H9 (cell line): Measurements from ENCODE around the gene RPS10. TPM values are rescaled to one million over a fixed set of nuclear protein-coding genes. Genes with fewer than 3 reads are reported as not detected.

Experiments
- DNase-seq: peaks from one replicate; pipeline ENCODE4 v3.0.0-alpha.2; 2017
- H2AFZ ChIP-seq: one replicate; pipeline ENCODE4 v1.6.1; 2013; ENCODE audit warnings: mild to moderate bottlenecking, low read length, control low read depth, moderate library complexity
- H2AK5ac ChIP-seq: 2 replicates; pipeline ENCODE4 v1.6.1; 2013; ENCODE audit warnings: low read length, control low read depth, mixed read lengths; ENCODE audit not compliant: insufficient read length
- H2BK120ac ChIP-seq: one replicate; pipeline ENCODE4 v1.6.1; 2013; ENCODE audit warnings: low read depth, mild to moderate bottlenecking, low read length, control low read depth, inconsistent platforms; ENCODE audit not compliant: poor library complexity, severe bottlenecking
- H2BK12ac ChIP-seq: 2 replicates; pipeline ENCODE4 v1.6.1; 2013; ENCODE audit warnings: low read length, control low read depth, mixed read lengths, low read depth; ENCODE audit not compliant: insufficient read length
- H2BK15ac ChIP-seq: 2 replicates; pipeline ENCODE4 v1.6.1; 2013; ENCODE audit warnings: low read depth, low read length, control low read depth
- H2BK20ac ChIP-seq: one replicate; pipeline ENCODE4 v1.6.1; 2013; ENCODE audit warnings: low read depth, mild to moderate bottlenecking, low read length, control low read depth, inconsistent platforms; ENCODE audit not compliant: poor library complexity, severe bottlenecking
- H2BK5ac ChIP-seq: 2 replicates; pipeline ENCODE4 v1.6.1; 2013; ENCODE audit warnings: low read length, control low read depth, mixed read lengths; ENCODE audit not compliant: insufficient read length
- H3K14ac ChIP-seq: 2 replicates; pipeline ENCODE4 v1.6.1; 2013; ENCODE audit warnings: low read length, control low read depth; ENCODE audit not compliant: insufficient read depth
- H3K18ac ChIP-seq: 2 replicates; pipeline ENCODE4 v1.6.1; 2013; ENCODE audit warnings: low read depth, mild to moderate bottlenecking, mixed read lengths, low read length, control low read depth; ENCODE audit not compliant: insufficient read length
- H3K23ac ChIP-seq: 2 replicates; pipeline ENCODE4 v1.6.1; 2013; ENCODE audit warnings: low read length, control low read depth, mixed read lengths, low read depth; ENCODE audit not compliant: insufficient read length
- H3K23me2 ChIP-seq: 2 replicates; pipeline ENCODE4 v1.6.1; 2013; ENCODE audit warnings: low read depth, mild to moderate bottlenecking, mixed read lengths, low read length, control low read depth; ENCODE audit not compliant: insufficient read length, poor library complexity, severe bottlenecking
- H3K27ac ChIP-seq: 2 replicates; pipeline ENCODE4 v1.5.1; 2013; ENCODE audit warnings: low read length, control low read depth, mixed read lengths, low read depth; ENCODE audit not compliant: insufficient read length
- H3K27me3 ChIP-seq: 2 replicates; pipeline ENCODE4 v1.6.1; 2013; ENCODE audit warnings: low read length, control low read depth, inconsistent platforms; ENCODE audit not compliant: insufficient read depth
- H3K4ac ChIP-seq: 2 replicates; pipeline ENCODE4 v1.6.1; 2013; ENCODE audit warnings: low read depth, mild to moderate bottlenecking, control low read depth, inconsistent platforms, low read length, moderate library complexity
- H3K4me1 ChIP-seq: 2 replicates; pipeline ENCODE4 v1.6.1; 2013; ENCODE audit warnings: low read length, control low read depth, inconsistent platforms; ENCODE audit not compliant: insufficient read depth
- H3K4me2 ChIP-seq: 2 replicates; pipeline ENCODE4 v1.6.1; 2013; ENCODE audit warnings: low read length, control low read depth, mixed read lengths; ENCODE audit not compliant: insufficient read length, insufficient read depth
- H3K56ac ChIP-seq: 2 replicates; pipeline ENCODE4 v1.6.1; 2013; ENCODE audit warnings: low read depth, mild to moderate bottlenecking, mixed read lengths, low read length, control low read depth; ENCODE audit not compliant: insufficient read length
- H3K79me1 ChIP-seq: 2 replicates; pipeline ENCODE4 v1.6.1; 2013; ENCODE audit warnings: low read depth, mild to moderate bottlenecking, moderate library complexity, low read length, control low read depth, inconsistent platforms; ENCODE audit not compliant: insufficient read depth, poor library complexity, severe bottlenecking
- H3K79me2 ChIP-seq: 2 replicates; pipeline ENCODE4 v1.6.1; 2013; ENCODE audit warnings: low read length, control low read depth, inconsistent platforms; ENCODE audit not compliant: insufficient read depth
- H3K9ac ChIP-seq: 2 replicates; pipeline ENCODE4 v1.6.1; 2013; ENCODE audit warnings: low read length, control low read depth, mixed read lengths; ENCODE audit not compliant: insufficient read length; ENCODE audit errors: extremely low read depth
- H3K9me3 ChIP-seq: one replicate; pipeline ENCODE4 v1.6.1; 2013; ENCODE audit warnings: low read depth, low read length, inconsistent platforms; ENCODE audit not compliant: control insufficient read depth
- H3T11ph ChIP-seq: one replicate; pipeline ENCODE4 v1.6.1; 2013; ENCODE audit warnings: mild to moderate bottlenecking, low read length, control low read depth, inconsistent platforms
- H4K20me1 ChIP-seq: one replicate; pipeline ENCODE4 v1.6.1; 2013; ENCODE audit not compliant: control insufficient read depth, insufficient read length, insufficient read depth
- H4K5ac ChIP-seq: 2 replicates; pipeline ENCODE4 v1.6.1; 2013; ENCODE audit warnings: low read depth, mild to moderate bottlenecking, mixed read lengths, low read length, control low read depth; ENCODE audit not compliant: insufficient read length
- H4K8ac ChIP-seq: replicated peaks from 2 replicates; pipeline ENCODE4 v1.6.1; 2013; ENCODE audit warnings: low read length, control low read depth, mixed read lengths, low read depth; ENCODE audit not compliant: insufficient read length
- H4K91ac ChIP-seq: 2 replicates; pipeline ENCODE4 v1.6.1; 2013; ENCODE audit warnings: low read depth, mild to moderate bottlenecking, moderate library complexity, mixed read lengths, low read length, control low read depth; ENCODE audit not compliant: insufficient read length
- H3K27ac Mint-ChIP-seq, 3 experiments: 2 replicates in 2 of 3; 3 replicates in 1 of 3; pipeline ENCODE4 v1.8.0; 2020 to 2021; ENCODE audit warnings: mixed read lengths in 3 of 3, mild to moderate bottlenecking in 1 of 3, moderate library complexity in 1 of 3
- H3K27me3 Mint-ChIP-seq: 2 replicates; pipeline ENCODE4 v1.8.0; 2021; ENCODE audit warnings: low read depth, mild to moderate bottlenecking, moderate library complexity, mixed read lengths
- H3K36me3 Mint-ChIP-seq, 3 experiments: 2 replicates in 2 of 3; 3 replicates in 1 of 3; pipeline ENCODE4 v1.8.0; 2020 to 2021; ENCODE audit warnings: low read depth in 3 of 3, mixed read lengths in 3 of 3; ENCODE audit not compliant: insufficient read depth in 1 of 3
- H3K4me1 Mint-ChIP-seq, 2 experiments: 2 replicates each; pipeline ENCODE4 v1.8.0; 2020; ENCODE audit warnings: mixed read lengths in 2 of 2
- H3K4me3 Mint-ChIP-seq, 2 experiments: 2 replicates in 1 of 2; 3 replicates in 1 of 2; pipeline ENCODE4 v1.8.0; 2020 to 2021; ENCODE audit warnings: mild to moderate bottlenecking in 2 of 2, mixed read lengths in 2 of 2, moderate library complexity in 1 of 2
- H3K9me3 Mint-ChIP-seq, 2 experiments: 2 replicates in 1 of 2; 3 replicates in 1 of 2; pipeline ENCODE4 v1.8.0; 2020; ENCODE audit warnings: mild to moderate bottlenecking in 2 of 2, mixed read lengths in 2 of 2, moderate library complexity in 1 of 2
- WGBS: extraction: QIAGEN DNeasy Blood & Tissue Kit; methylation state at CpG from one replicate; pipeline ENCODE4 v1.1.7; 2013; ENCODE audit warnings: missing lambda C conversion rate, low lambda C conversion rate, mixed read lengths; ENCODE audit not compliant: insufficient read length; ENCODE audit errors: extremely low coverage; 5-methylcytosine and 5-hydroxymethylcytosine counted together
- total RNA-seq: library from RNA; stranded (reverse); gene quantifications from 2 replicates; pipeline ENCODE4 v1.2.1, GENCODE V29; 2021
- TF ChIP-seq, protein P1 (sequence below): fragments of 200-600 bp; sonication (generic); conservative IDR thresholded peaks from 3 replicates; pipeline ENCODE4 v1.8.0; 2021; ENCODE audit warnings: antibody characterized with exemption, mild to moderate bottlenecking

RPS10 gene
- total RNA-seq, 1 experiment from 2014 or later: 2,330 TPM

DNA sequence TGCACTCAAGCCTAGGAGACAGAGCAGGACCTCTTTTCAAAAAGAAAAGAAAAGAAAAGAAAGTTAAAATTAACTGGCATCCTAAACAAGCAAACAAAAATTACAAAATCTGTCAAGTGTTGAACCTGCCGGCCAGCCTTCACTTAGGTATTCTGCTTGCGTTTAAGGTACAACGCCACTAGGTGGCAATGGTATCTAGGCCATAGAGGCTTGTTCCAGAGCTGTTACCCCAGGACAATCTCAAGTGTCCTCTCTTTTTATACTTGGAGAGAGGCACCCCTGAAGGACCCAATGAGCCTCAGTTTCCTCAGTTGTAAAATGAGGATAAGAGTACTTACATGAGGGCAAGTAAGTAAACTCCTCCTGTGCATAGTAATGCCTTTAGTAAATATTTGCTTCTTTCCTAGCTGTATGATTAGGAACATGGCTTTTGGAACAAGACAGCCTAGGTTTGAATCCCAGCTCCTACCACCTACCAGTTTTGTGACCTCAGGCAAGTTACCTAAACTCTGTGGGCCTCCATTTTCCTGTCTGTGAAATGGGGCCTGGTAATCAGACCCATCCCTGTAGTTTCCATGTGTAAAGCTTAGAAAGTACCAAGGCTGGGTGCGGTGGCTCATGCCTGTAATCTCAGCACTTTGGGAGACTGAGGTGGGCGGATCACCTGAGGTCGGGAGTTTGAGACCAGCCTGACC lies 34.2 kb upstream of the RPS10 start:
- H3K23ac ChIP-seq: no peak overlapping the region
- no peaks in the 10 kb centered on the region for H3K23me2 ChIP-seq
- H3T11ph ChIP-seq: no peak overlapping the region
- no peaks in the 10 kb centered on the region for H3K4me1 ChIP-seq
- Mint-ChIP-seq H3K9me3 (no peaks in the 10 kb centered on the region), H3K27ac (no peak overlapping the region), H3K36me3 (no peaks in the 10 kb centered on the region), H3K27me3 (peaks cover 10% of the 10 kb centered on the region), H3K4me1 (peaks cover 19 to 36% of the 10 kb centered on the region in 2 experiments), H3K4me3 (no peak overlapping the region; a peak in 1 of 5 replicates)
- H2BK5ac ChIP-seq: no peak overlapping the region
- H3K56ac ChIP-seq: no peak overlapping the region
- H4K20me1 ChIP-seq: no peaks in the 10 kb centered on the region
- no peak overlapping the region for H4K8ac ChIP-seq
- no peak overlapping the region for H3K9ac ChIP-seq
- no peak overlapping the region for H4K5ac ChIP-seq
- no peak overlapping the region for H3K27ac ChIP-seq
- no peak overlapping the region for H2BK15ac ChIP-seq
- peak; percentile 67 for DNase-seq
- no peak overlapping the region for H2BK12ac ChIP-seq
- no peak overlapping the region for H3K4ac ChIP-seq
- H2BK20ac ChIP-seq: no peak overlapping the region
- H2BK120ac ChIP-seq: no peak overlapping the region
- H3K79me2 ChIP-seq: no peaks in the 10 kb centered on the region
- no peak overlapping the region for H2AK5ac ChIP-seq
- WGBS: no CpG with 5 or more reads among the region's 6 CpGs
- no peaks in the 10 kb centered on the region for H3K27me3 ChIP-seq
- no peaks in the 10 kb centered on the region for H3K9me3 ChIP-seq
- no peaks in the 10 kb centered on the region for H3K79me1 ChIP-seq
- no peak overlapping the region for H3K18ac ChIP-seq
- no peak overlapping the region for H2AFZ ChIP-seq
- TF ChIP-seq, protein P1, sequence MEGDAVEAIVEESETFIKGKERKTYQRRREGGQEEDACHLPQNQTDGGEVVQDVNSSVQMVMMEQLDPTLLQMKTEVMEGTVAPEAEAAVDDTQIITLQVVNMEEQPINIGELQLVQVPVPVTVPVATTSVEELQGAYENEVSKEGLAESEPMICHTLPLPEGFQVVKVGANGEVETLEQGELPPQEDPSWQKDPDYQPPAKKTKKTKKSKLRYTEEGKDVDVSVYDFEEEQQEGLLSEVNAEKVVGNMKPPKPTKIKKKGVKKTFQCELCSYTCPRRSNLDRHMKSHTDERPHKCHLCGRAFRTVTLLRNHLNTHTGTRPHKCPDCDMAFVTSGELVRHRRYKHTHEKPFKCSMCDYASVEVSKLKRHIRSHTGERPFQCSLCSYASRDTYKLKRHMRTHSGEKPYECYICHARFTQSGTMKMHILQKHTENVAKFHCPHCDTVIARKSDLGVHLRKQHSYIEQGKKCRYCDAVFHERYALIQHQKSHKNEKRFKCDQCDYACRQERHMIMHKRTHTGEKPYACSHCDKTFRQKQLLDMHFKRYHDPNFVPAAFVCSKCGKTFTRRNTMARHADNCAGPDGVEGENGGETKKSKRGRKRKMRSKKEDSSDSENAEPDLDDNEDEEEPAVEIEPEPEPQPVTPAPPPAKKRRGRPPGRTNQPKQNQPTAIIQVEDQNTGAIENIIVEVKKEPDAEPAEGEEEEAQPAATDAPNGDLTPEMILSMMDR: peak; percentile 92
- H4K91ac ChIP-seq: no peak overlapping the region
- no peak overlapping the region for H3K4me2 ChIP-seq
- no peak overlapping the region for H3K14ac ChIP-seq
